ENCODE data around the gene SUN5. TPM values are rescaled to one million over a fixed set of nuclear protein-coding genes. Genes with fewer than 3 reads are reported as not detected.
"Not testable (repeated sequence)": the region's sequence is repeated elsewhere in the genome, so short reads cannot be mapped to it uniquely, and the experiment has no call there.

SUN5 gene
- total and polyA plus RNA-seq, 11 donors: not detected

GRCh38 chr20:32958574-32958973 is 45.7 kb downstream of the SUN5 start:
- peaks cover 0 to 40% (median 14%) of the 10 kb centered on the region in 12 donors for H3K9me3 ChIP-seq

GRCh38 chr20:32957459-32957858 is 46.8 kb downstream of the SUN5 start:
- intact Hi-C loops (cut with DNase I): no loop called here
- 71 to 89% (median 84%) methylated on average over 5 of the region's 5 CpGs for WGBS, 4 donors

More at GRCh38 chr20:32958574-32958973, 45.7 kb downstream of the SUN5 start:
- H3K4me3 ChIP-seq: no peak overlapping the region
- TF ChIP-seq POLR2A (IDR thresholded peaks at IDR 0.05) (no peak), CTCF (IDR thresholded peaks at IDR 0.05) (no peak)
- H3K27ac ChIP-seq: no peak overlapping the region
- H3K4me1 ChIP-seq: no peaks in the 10 kb centered on the region
- intact Hi-C loops (cut with DNase I): no loop called here
- peaks cover 0 to 5% (median 0%) of the 10 kb centered on the region in 9 donors for H3K27me3 ChIP-seq
- ATAC-seq: no peak
- H3K36me3 ChIP-seq: no peaks in the 10 kb centered on the region
- no peak for DNase-seq

GRCh38 chr20:32950539-32950938 is 53.7 kb downstream of the SUN5 start:
- peaks cover 0 to 21% (median 0%) of the 10 kb centered on the region in 12 donors for H3K9me3 ChIP-seq
- H3K4me3 ChIP-seq; H3K4me1 ChIP-seq; intact Hi-C loops (cut with DNase I); H3K36me3 ChIP-seq; H3K27me3 ChIP-seq; DNase-seq; H3K27ac ChIP-seq; ATAC-seq: not testable (repeated sequence)
- WGBS, 4 donors: 24 to 32% (median 28%) methylated on average over 4 of the region's 4 CpGs

More at GRCh38 chr20:32957459-32957858, 46.8 kb downstream of the SUN5 start:
- H3K9me3 ChIP-seq: peaks cover 0 to 41% (median 14%) of the 10 kb centered on the region in 12 donors
- no peak for TF ChIP-seq CTCF (IDR thresholded peaks at IDR 0.05)
- no peak for TF ChIP-seq POLR2A (IDR thresholded peaks at IDR 0.05)
- no peak overlapping the region for H3K4me3 ChIP-seq
- H3K4me1 ChIP-seq: no peaks in the 10 kb centered on the region
- ATAC-seq (no peak), DNase-seq (no peak)
- H3K27ac ChIP-seq: no peak overlapping the region
- H3K27me3 ChIP-seq: no peaks in the 10 kb centered on the region
- no peaks in the 10 kb centered on the region for H3K36me3 ChIP-seq

- Histone ChIP-seq H3K36me3 (no peaks in the 10 kb centered on the region), H3K4me3 (no peak overlapping the region), H3K9me3 (peaks cover 0 to 18% (median 0%) of the 10 kb centered on the region in 12 donors), H3K27me3 (peaks cover 0 to 5% (median 0%) of the 10 kb centered on the region in 9 donors), H3K27ac (no peak overlapping the region), H3K4me1 (no peaks in the 10 kb centered on the region)
- TF ChIP-seq POLR2A (IDR thresholded peaks at IDR 0.05) (no peak), CTCF (IDR thresholded peaks at IDR 0.05) (no peak)
- intact Hi-C loops (cut with DNase I): loop anchor here in 1 of 10 donors (10.0 kb wide), 1 partner anchor 152 kb away; no protein-coding TSS in a partner anchor
- WGBS, 4 donors: 81 to 88% (median 85%) methylated on average over 1 of the region's 1 CpG
- ATAC-seq (no peak), DNase-seq (no peak)
Observed at GRCh38 chr20:32946629-32947028, 57.6 kb downstream of the SUN5 start.

GRCh38 chr20:32945710-32946221 is 58.5 kb downstream of the SUN5 start:
- no peak for TF ChIP-seq POLR2A (IDR thresholded peaks at IDR 0.05)
- peak in 10 of 12 donors; percentile 9 to 39 (median 27) for TF ChIP-seq CTCF (IDR thresholded peaks at IDR 0.05)
- Histone ChIP-seq H3K36me3 (no peaks in the 10 kb centered on the region), H3K27ac (no peak overlapping the region), H3K4me1 (no peaks in the 10 kb centered on the region), H3K4me3 (no peak overlapping the region), H3K27me3 (peaks cover 0 to 2% (median 0%) of the 10 kb centered on the region in 9 donors), H3K9me3 (peaks cover 0 to 21% (median 0%) of the 10 kb centered on the region in 12 donors)
- 46 to 54% (median 48%) methylated on average over 4 of the region's 4 CpGs for WGBS, 4 donors
- ATAC-seq (no peak), DNase-seq (no peak)
- intact Hi-C loops (cut with DNase I): loop anchor here in 1 of 10 donors (10.0 kb wide), 1 partner anchor 151 kb away; no protein-coding TSS in a partner anchor
